Measurements from ENCODE around the gene EYA4.
"Not testable (repeated sequence)": the region's sequence is repeated elsewhere in the genome, so short reads cannot be mapped to it uniquely, and the experiment has no call there.

EYA4 gene

GRCh38 chr6:133394630-133395029 lies 153.5 kb downstream of the EYA4 start:
- in situ Hi-C loops (cut with HindIII; ENCODE audit: low sequenced_read_pairs), result no loop called here

GRCh38 chr6:133396233-133396983 lies 155.3 kb downstream of the EYA4 start:
- in situ Hi-C loops (cut with HindIII; ENCODE audit: low sequenced_read_pairs), result no loop called here

GRCh38 chr6:133396984-133397348 lies 155.8 kb downstream of the EYA4 start:
- in situ Hi-C loops (cut with HindIII; ENCODE audit: low sequenced_read_pairs), result no loop called here

GRCh38 chr6:133397601-133398000 lies 156.4 kb downstream of the EYA4 start:
- in situ Hi-C loops (cut with HindIII; ENCODE audit: low sequenced_read_pairs), result not testable (repeated sequence)

- in situ Hi-C loops (cut with HindIII; ENCODE audit: low sequenced_read_pairs), result no loop called here
Observed at GRCh38 chr6:133399426-133399825, 158.3 kb downstream of the EYA4 start.

GRCh38 chr6:133404151-133404550 lies 163.0 kb downstream of the EYA4 start:
- in situ Hi-C loops (cut with HindIII; ENCODE audit: low sequenced_read_pairs), result no loop called here

- in situ Hi-C loops (cut with HindIII; ENCODE audit: low sequenced_read_pairs), result no loop called here
Observed at GRCh38 chr6:133404728-133405127, 163.6 kb downstream of the EYA4 start.

GRCh38 chr6:133407320-133408100 lies 166.4 kb downstream of the EYA4 start:
- in situ Hi-C loops (cut with HindIII; ENCODE audit: low sequenced_read_pairs), result no loop called here

- in situ Hi-C loops (cut with HindIII; ENCODE audit: low sequenced_read_pairs), result no loop called here
Observed at GRCh38 chr6:133408132-133408531, 167.0 kb downstream of the EYA4 start.

- in situ Hi-C loops (cut with HindIII; ENCODE audit: low sequenced_read_pairs), result no loop called here
Observed at GRCh38 chr6:133408543-133408942, 167.4 kb downstream of the EYA4 start.

- in situ Hi-C loops (cut with HindIII; ENCODE audit: low sequenced_read_pairs), result no loop called here
Observed at GRCh38 chr6:133410638-133411435, 169.7 kb downstream of the EYA4 start.

GRCh38 chr6:133411757-133412156 lies 170.6 kb downstream of the EYA4 start:
- in situ Hi-C loops (cut with HindIII; ENCODE audit: low sequenced_read_pairs), result no loop called here

- in situ Hi-C loops (cut with HindIII; ENCODE audit: low sequenced_read_pairs), result no loop called here
Observed at GRCh38 chr6:133415262-133415661, 174.1 kb downstream of the EYA4 start.

GRCh38 chr6:133418108-133418507 lies 177.0 kb downstream of the EYA4 start:
- in situ Hi-C loops (cut with HindIII; ENCODE audit: low sequenced_read_pairs), result no loop called here

- in situ Hi-C loops (cut with HindIII; ENCODE audit: low sequenced_read_pairs), result no loop called here
Observed at GRCh38 chr6:133423242-133423641, 182.1 kb downstream of the EYA4 start.

GRCh38 chr6:133424359-133424758 lies 183.2 kb downstream of the EYA4 start:
- in situ Hi-C loops (cut with HindIII; ENCODE audit: low sequenced_read_pairs), result no loop called here

- in situ Hi-C loops (cut with HindIII; ENCODE audit: low sequenced_read_pairs), result no loop called here
Observed at GRCh38 chr6:133426038-133426437, 184.9 kb downstream of the EYA4 start.

- in situ Hi-C loops (cut with HindIII; ENCODE audit: low sequenced_read_pairs), result no loop called here
Observed at GRCh38 chr6:133428295-133428694, 187.1 kb downstream of the EYA4 start.

GRCh38 chr6:133430530-133430929 lies 189.4 kb downstream of the EYA4 start:
- in situ Hi-C loops (cut with HindIII; ENCODE audit: low sequenced_read_pairs), result no loop called here

- in situ Hi-C loops (cut with HindIII; ENCODE audit: low sequenced_read_pairs), result no loop called here
Observed at GRCh38 chr6:133431031-133431430, 189.9 kb downstream of the EYA4 start.
